Left hindlimb (tissue), 1 donor: ENCODE results near the gene DRAM1.
"Not testable (repeated sequence)": the region's sequence is repeated elsewhere in the genome, so short reads cannot be mapped to it uniquely, and the experiment has no call there.

Source experiments
- DNase-seq: peaks from one replicate; pipeline ENCODE4 v3.0.0-alpha.2; 2018

Gene DRAM1

DNA sequence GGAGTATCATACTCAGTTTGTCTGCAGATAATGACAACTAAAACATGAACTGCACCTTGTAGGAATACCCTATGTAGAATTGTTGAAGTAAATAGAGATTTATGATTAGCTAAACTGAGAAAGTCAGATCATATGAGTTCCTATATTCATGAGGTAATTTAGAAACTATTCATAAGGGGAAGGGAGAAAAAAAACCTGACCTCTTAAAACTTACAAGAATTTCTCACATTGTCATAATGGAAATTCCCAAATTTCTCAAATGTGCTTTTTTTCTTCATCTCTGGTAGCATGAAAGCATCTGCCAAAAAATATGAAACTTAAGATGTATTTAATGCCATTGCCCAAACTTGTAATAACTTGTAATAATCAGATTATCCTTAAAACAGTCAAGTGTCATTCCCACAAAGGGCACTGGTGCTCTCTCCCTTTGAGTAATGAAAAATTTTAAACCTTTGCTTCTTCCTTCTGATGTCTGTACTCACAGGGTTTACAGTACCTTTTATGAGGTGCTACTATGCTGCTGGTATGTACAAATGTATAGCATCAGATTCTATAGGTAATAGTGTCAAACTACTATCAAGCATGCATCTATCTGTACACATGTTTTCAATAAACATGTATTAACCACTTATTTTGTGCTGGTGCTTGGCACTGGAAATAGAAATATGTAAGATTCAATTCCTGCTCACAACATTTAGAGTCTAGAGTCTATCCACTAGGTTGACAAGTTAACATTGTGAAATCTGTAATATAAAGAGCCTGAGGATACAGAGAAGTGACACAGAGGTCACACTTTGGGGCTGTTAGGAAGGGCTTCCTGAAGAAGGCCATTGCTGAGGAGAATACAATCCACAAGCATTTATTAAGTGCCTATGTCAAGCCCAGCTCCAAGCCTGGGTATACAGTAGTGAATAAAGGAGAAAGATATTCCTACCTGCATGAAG is 17.4 kb upstream of the DRAM1 start:
- DNase-seq: no peak

DNA sequence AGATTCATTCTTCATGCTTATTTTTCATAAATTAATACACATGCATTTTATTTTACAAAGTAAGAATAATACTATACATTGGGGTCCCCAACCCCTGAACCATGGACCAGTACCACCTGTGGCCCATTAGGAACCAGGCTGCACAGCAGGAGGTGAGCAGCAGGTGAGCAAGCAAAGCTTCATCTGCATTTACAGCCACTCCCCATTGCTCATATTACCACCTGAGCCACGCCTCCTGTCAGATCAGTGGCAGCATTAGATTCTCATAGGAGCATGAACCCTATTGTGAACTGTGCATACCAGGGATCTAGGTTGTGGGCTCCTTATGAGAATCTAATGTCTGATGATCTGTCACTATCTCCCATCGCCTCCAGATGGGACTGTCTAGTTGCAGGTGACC is 15.7 kb upstream of the DRAM1 start:
- DNase-seq: not testable (repeated sequence)

DNA sequence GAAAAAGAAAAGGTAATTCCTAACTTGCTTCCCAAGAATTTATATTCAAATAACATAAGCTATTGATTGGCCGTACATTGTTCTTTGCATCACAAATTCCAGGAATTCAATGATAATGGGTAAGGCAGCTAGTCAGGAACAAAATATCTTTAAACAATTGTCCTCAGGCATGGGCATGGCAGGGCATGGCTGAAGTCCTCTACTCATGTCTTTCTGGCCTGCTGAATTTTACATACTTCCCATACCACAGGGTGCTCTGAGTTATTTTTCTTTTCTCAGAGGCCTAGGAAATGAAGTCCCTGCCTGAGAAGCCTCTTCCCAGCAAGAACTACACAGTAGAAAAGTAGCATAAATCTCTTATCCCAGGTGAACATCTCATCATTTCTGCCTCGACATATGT is 15.1 kb upstream of the DRAM1 start:
- no peak for DNase-seq

DNA sequence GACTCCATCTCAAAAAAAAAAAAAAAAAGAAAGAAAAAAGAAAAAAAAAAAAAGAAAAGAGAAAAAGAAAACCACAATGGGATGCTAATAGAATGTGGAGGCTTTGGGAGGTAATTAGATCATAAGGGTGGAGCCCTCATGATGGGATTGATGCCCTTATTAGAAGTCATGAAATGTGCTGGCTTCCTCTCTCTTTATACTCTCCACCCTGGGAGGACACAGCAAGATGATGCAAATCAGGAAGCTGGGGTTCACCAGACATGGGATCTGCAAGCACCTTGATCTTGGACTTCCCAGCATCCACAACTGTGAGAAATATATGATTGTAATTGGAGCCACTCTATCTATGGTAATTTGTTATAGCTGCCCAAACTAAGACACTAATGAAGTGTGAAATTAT is 13.4 kb upstream of the DRAM1 start:
- DNase-seq: no peak

DNA sequence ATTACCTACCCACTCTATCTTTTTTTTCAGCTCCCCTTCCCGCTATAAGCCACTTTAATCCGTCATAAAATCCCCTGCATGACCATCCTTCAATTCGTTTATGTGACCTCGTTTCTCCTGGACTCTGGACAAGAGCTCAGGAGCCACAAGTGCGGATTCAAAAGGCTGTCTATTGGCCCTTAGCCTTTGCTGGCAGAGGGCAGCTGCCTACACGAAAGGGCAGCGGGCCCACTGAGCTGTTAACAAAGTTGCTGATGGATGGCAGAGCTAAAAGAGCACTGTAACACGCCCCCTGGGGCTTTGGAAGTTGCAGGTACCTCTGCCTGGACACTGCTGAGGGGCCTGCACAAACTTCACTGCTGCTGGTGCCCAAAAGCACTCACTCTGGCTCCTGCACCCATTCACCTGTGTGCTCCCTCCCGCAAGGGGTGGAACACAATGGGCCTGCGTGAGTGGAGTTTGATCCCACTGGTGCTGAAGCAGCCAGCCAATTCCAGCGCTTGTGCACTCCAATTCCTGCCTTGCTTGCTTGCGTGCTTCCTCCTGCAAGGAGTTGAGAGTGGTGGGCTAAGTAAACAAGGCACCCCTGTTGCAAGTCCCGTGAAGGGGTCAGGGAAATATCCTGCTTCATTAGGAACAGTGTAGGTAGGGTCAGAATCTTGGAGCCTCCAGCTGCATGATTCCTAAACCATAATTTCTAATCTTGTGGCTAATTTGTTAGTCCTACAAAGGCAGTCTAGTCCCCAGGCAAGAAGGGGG is 10.6 kb upstream of the DRAM1 start:
- no peak for DNase-seq

DNA sequence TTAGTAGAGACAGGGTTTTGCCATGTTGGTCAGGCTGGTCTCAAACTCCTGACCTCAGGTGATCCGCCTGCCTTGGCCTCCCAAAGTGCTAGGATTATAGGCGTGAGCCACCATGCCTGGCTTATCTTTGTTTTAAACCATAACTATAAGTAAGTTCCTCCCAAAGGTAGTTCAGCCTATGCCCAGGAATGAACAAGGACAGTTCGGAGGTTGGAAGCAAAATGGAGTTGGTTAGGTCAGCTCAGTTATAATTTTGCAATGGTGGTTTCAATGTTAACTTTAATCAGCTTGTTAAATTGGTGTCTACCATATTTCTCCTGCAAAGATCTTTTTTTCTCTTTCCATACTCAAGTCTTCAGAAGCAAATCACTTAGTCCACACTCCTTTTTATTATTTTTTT is 9.8 kb upstream of the DRAM1 start:
- not testable (repeated sequence) for DNase-seq

DNA sequence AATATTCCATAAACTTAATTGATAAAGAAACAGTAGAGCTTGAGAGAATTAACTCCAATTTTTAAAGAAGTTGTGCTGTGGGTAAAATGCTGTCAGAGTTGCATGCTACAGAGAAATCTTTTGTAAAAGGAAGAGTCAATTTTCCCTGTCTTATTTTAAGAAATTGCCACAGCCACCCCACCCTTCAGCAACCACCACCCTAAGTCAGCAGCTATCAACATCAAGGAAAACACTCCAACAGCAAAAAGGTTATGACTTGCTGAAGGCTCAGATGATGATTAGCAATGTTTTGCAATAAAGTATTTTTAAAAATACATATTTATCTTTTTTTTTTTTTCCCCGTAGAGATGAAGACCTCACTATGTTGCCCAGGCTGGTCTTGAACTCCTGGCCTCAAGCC is 6.5 kb upstream of the DRAM1 start:
- no peak for DNase-seq

DNA sequence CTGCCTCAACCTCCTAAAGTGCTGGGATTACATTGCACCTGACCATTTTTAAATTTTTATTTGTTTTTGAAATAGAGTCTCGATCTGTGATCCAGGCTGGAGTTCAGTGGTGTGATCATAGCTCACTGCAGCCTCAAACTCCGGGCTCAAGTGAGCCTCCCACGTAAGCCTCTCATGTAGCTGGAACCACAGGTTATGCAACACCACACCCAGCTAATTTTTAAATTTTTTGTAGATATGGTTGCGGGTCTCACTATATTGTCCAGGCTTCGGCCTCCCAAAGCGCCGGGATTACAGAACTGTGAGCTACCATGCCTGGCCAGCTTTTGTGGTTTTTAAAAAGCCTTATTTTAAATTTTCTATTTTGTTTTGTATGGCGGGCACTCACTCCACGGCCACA is 2.2 kb upstream of the DRAM1 start:
- DNase-seq: no peak

DNA sequence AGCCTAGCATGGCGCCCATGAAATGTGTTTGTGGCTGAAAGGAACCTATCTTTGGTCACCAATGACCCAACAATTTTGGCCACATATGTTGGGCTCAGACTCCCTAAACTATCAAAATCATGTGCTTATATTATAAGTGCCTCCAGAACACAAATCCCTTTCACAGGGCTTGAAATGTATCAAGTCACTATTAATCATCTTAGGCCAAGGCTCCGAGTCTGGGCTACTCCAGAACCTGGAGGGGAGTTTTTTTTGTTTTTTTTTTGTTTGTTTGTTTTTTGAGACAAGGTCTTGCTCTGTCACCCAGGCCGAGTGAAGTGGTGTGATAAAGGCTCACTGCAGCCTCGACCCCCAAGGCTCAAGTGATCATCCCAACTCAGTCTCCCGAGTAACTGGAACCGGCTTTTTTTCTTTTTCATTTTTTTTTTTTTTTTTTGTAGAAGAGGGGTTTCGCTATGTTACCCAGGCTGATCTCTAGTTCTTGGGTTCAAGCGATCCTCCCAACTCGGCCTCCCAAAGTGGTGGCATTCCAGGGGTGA is 989 bp upstream of the DRAM1 start:
- DNase-seq: no peak

DNA sequence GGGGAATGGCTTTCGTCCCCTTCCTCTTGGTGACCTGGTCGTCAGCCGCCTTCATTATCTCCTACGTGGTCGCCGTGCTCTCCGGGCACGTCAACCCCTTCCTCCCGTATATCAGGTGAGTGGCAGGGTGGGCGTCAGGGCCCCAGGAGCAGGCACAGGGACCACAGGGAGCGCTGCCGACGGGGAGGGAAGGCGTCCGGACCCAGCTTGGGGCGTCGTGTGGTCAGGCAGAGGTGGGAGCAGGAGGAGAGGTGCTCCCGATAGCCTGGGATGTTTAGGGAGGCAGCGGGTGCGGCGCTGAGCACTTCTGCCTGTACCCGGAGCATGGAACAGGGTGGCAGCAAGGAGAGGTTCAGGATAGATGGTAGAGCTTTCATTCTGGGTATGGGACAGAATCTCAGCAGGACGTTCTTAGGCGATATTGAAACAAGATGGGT is 444 bp downstream of the DRAM1 start:
- no peak for DNase-seq

DNA sequence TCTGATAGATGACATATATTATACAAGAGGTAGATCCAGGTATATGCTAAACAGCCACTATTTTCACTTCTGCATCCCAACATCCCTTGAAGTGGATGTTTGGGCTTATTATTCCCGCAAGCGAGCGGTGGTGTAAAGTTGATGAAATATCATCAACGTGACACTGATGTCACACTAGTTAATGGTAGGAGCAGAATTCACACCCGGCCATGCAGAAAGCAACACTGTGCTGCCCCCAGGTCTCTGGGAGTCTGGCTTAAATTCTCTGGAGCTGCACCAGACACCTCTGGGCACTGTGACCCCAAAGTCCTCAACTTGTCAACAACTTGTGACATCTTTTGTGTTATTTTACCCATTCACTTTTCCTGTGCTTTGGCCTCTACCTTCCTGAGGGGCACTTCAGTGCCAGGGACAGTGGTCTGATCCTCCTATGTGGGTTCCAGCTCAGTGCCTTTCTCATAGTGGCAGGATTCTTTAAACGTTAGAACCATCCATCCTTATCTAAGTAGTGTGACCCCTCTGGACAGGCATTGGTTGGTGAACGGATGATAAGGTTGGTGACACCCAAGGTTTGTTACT is 952 bp downstream of the DRAM1 start:
- DNase-seq: no peak

DNA sequence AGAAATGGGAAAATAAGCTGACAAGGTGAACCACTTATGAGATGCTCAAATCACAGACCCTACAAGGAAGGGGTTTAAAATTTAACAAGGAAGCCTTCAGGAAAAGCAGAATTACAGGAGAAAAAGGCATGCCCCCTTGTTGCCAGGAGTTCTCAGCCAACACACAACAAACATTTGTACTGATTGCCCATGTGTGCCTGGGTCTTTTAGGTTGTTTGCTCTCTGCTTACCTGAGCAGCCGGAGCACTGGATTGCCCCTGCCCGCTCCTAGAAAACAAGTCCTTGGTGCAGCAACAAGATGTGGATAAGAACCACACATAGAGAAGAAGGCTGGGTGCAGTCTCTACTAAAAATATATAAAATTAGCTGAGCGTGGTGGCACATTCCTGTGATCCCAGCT is 3.4 kb downstream of the DRAM1 start:
- no peak for DNase-seq

DNA sequence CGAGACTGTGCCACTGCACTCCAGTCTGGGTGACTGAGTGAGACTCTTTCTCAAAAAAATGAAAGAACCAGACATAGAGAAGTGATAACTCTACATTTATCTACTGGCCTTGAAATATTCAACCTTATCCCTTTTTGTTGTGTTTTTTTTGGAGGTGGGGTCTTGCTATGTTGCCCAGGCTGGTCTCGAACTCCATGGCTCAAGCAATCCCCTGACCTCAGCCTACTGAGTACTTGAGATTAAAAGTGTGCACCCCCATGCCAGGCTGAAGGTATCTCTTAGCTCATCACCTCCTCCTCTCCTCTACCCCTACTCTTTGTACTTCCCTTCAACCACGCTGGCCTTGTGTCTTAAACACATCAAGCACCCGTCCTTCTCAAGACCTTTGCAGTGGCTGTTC is 3.8 kb downstream of the DRAM1 start:
- no peak for DNase-seq

DNA sequence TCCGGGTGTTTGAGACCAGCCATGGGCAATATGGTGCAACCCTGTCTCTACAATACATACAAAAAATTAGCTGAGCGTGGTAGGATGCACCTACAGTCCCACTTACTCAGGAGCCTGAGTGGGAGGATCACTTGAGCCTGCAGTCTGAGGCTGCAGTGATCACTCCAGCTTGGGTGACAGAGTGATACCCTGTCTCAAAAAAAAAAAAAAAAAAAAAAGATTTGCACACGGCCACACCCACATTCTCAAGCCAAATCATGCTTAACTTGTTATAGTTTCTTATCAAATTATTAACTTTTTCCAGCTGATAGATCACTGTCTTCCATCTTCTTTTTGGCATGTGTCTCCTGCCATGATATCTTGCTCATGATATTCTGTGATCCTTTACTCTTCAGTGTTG is 6.8 kb downstream of the DRAM1 start:
- no peak for DNase-seq

DNA sequence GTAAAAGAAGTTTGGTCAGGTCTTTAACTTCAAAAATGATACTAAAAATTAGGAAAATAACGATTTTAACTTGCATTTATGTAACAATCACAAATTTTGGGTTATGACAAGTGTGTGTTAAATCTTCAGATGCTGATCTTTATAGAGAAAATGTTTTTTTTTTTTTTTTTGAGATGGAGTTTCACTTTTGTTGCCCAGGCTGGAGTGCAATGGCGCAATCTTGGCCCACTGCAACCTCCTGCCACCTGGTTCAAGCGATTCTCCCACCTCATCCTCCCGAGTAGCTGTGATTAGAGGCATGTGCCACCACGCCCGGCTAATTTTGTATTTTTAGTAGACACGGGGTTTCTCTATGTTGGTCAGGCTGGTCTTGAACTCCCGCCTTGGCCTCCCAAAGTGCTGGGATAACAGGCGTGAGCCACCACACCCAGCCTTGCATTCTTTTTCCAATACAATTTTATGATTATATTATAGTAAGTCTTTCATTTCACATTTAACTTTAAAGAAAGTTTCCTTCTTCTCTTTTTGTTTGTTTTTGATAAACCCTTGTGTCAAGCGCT is 7.5 kb downstream of the DRAM1 start:
- not testable (repeated sequence) for DNase-seq

DNA sequence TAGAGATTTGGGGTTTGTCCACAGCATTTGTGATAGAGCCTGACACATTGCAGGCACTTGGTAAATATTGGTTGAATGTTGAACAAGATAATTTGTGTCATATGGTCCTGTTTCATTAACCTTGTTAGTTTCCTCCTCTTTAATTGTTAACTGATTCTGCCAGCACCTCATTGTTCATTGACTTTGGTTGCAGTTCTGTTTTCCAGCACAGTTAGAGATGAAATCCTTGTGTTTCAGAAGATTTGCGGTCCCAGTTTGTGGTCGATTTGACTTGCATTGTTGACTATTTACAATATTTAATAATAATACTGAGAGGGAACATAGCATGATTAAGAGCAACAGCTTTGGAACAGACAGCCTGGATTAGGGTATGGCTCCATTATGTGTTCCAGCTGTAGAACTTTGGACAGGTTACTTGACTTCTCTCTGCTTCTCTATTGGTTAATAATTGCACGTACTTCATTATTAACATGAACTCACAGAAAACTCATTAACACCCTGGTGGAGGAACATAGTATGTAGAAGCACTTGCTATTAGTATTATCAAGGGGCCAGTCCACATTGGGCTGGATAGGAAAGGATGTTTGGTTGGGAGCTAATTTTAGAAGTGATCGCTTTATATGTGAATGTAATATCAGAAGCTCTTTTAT is 8.7 kb downstream of the DRAM1 start:
- no peak for DNase-seq

DNA sequence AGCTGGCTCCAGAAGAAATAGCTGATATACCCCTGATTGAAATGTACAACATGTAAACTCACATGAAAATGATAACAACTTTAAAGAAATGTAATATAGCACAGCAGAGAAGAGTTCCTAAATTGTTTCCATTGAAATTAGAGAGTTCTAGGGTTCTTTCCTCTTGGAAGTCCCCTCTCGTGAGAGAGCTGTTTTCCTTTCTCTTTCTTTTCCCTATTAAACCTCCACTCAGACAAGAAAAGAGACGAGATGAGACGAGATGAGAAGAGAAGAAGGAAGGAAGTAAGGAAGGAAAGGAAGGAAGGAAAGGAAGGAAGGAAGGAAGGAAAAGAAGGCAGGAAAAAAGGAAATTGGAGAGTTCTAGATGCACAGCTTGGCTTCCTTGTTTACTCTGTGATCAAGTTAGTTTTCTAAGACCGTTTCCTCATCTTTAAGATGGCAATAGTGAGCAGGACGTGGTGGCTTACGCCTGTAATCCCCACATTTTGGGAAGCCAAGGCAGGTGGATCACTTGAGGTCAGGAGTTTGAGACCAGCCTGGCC is 11.9 kb downstream of the DRAM1 start:
- no peak for DNase-seq

DNA sequence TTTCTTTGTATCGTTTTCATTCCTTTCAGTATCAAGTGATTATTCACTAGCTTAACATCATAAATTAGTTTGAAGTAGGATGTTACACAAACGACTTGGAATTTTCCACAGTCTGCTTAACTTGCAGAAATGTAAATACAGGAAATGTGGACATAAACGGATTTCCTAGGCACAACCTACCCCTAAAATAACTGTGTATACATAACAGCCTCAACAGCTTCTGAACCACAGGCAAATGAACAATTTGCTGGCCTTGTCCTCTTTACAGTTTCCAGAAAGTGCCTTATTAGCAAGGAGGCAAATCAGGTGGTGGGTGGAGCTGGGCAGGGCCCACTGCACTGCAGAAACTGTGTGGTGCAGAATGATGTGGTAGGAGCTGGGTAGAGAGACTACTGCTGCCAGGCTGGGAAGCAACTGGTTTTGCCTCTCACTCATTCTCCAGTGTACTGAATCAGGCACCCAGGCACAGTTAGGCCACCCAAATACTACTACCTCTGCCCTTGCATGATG is 14.1 kb downstream of the DRAM1 start:
- DNase-seq: no peak

DNA sequence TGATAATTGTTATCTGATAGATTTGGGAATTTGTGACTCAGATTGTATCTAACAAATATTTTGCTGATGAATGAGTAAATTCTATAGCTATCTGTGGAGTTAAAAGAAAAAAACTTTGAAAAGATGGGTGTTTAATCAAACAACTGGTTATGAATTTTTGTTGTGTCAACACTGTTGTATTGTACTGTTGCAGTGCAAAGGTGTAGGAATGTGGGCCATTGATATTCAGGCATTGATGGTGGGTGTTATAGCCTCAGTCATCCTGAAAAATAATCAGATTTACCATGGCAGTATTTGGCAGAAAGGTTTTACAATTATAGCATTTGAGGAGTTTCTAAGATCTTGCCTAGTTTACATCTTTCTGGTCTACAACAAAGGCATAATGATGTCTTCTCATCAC is 15.4 kb downstream of the DRAM1 start:
- DNase-seq: no peak

DNA sequence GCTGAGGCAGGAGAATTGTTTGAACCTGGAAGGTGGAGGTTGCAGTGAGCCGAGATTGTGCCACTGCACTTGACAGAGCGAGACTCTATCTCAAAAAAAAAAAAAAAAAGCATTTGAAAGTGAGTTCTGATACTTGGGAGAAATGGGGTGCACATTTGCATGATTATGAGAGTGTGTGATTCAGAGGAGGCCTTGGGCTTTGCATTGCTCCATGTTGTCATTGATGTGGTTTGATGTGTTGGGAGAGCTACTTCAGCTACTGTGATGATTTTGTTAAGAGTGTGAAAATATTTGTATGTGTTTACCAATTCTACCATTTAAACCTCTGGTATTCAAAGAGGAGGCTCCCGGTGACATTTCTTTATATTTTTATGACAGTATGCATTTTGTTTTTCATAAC is 24.4 kb downstream of the DRAM1 start:
- DNase-seq: no peak

DNA sequence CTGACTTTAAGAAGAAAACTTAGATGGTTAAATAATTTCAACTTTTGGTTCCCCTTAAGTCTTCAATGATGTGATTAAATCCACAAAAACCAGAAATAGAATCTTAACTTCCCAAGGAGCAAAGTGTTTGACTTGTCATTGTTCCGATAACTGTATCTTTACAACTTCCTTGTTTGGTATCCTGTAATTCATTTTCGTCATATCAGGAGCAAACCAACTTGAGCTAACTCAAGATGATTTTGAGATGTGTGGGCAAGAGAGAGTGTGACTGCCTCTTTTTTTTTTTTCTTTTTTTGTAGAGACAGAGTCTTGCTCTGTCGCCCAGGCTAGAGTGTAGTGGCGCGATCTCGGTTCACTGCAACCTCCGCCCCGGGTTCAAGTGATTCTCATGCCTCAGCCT is 25.3 kb downstream of the DRAM1 start:
- no peak for DNase-seq

DNA sequence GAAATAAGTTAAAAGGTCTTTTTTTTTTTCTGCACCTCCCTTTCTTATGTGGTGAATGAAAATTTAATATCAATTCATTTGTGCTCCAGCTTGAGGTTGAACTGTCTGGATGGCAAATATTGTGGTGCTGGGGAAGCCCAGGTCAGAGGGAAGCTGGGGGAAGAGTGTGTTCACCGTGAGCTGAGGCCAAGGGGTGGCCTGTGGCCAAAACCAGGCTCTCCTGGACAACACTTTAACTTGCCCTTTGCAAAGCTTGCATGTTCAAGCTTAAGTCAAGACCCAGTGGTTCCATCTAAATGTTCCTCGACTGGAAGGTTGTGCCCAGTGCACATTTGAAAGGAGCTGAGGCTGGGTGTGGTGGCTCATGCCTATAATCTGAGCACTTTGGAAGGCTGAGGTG is 28.8 kb downstream of the DRAM1 start:
- DNase-seq: no peak
